Endothelial cell of umbilical vein (primary cell): Measurements from ENCODE around the gene ATXN1L.
A peak's percentile ranks its signal among the peaks of the same experiment; 100 is the strongest.

ENCODE experiments used
- CTCF ChIP-seq, 2 donors: IDR thresholded peaks; 1 replicate in 1 of 2; 2 replicates in 1 of 2; pipeline ENCODE4 v1.5.1; 2011; ENCODE audit warnings: low read length in 2 of 2, mild to moderate bottlenecking in 2 of 2, moderate library complexity in 2 of 2, control low read depth in 1 of 2, inconsistent platforms in 1 of 2, low read depth in 1 of 2; ENCODE audit not compliant: insufficient read depth in 1 of 2; ENCODE audit errors: extremely low read depth in 1 of 2
- JUN ChIP-seq: IDR thresholded peaks from 2 replicates; pipeline ENCODE4 v1.6.1; 2011; ENCODE audit warnings: borderline replicate concordance, low read depth; ENCODE audit not compliant: insufficient read length, insufficient read depth
- MAX ChIP-seq: IDR thresholded peaks from 2 replicates; pipeline ENCODE4 v1.6.1; 2011; ENCODE audit not compliant: insufficient read depth, insufficient read length
- MYC ChIP-seq: IDR thresholded peaks from one replicate; pipeline ENCODE4 v1.6.1; 2011; ENCODE audit warnings: mild to moderate bottlenecking, low read depth, low read length
- POLR2A ChIP-seq: IDR thresholded peaks from 2 replicates; pipeline ENCODE4 v1.6.1; 2012; ENCODE audit warnings: low read depth, mild to moderate bottlenecking, control low read depth, low read length
- POLR2AphosphoS5 ChIP-seq: IDR thresholded peaks from 2 replicates; pipeline ENCODE4 v1.6.1; 2012; ENCODE audit warnings: low read depth, mild to moderate bottlenecking, control low read depth, low read length, moderate library complexity; ENCODE audit not compliant: insufficient read depth

- TF ChIP-seq MYC (no peak), CTCF (IDR thresholded peaks at IDR 0.05; ENCODE audit: extremely low read depth in 1 of 2, insufficient read depth in 1 of 2, low read depth in 1 of 2, low read length in 2 of 2) (peak; percentile 28 to 58), POLR2AphosphoS5 (peak; percentile 58), POLR2A (peak; percentile 56), JUN (no peak), MAX (no peak)
Measured at GRCh38 chr16:71883849-71884638, 38.3 kb downstream of the ATXN1L start, which contains the start of gene ZNF821.
